ENCODE data around the gene ZNF653. TPM values are rescaled to one million over a fixed set of nuclear protein-coding genes. Genes with fewer than 3 reads are reported as not detected.
A peak's percentile ranks its signal among the peaks of the same experiment; 100 is the strongest.

ZNF653 gene
- polyA plus RNA-seq, 10 donors = 3.6 to 7.0 (median 5.9) TPM

- DNase-seq = no peak
These were observed 13.5 kb upstream of the ZNF653 start for GRCh38 chr19:11519138-11519537.

GRCh38 chr19:11513946-11514345, 8.3 kb upstream of the ZNF653 start:
- DNase-seq = no peak

- no peak for DNase-seq
These were observed 4.8 kb upstream of the ZNF653 start for GRCh38 chr19:11510444-11510843.

GRCh38 chr19:11507370-11508078, 1.9 kb upstream of the ZNF653 start:
- DNase-seq = no peak

GRCh38 chr19:11506967-11507366, 1.3 kb upstream of the ZNF653 start:
- no peak for DNase-seq

GRCh38 chr19:11506101-11506555, 489 bp upstream of the ZNF653 start:
- DNase-seq = no peak

- DNase-seq = peak; percentile 93 to 97 (median 95)
These were observed 571 bp downstream of the ZNF653 start for GRCh38 chr19:11505032-11505503.

GRCh38 chr19:11504502-11505031, 1.1 kb downstream of the ZNF653 start:
- DNase-seq = no peak

GRCh38 chr19:11499890-11500420, 5.7 kb downstream of the ZNF653 start:
- no peak for DNase-seq

- no peak for DNase-seq
These were observed 6.4 kb downstream of the ZNF653 start for GRCh38 chr19:11499220-11499726.

GRCh38 chr19:11496391-11497163, 9.1 kb downstream of the ZNF653 start:
- DNase-seq = peak in 2 of 3 donors; percentile 46 to 59

GRCh38 chr19:11495885-11496284, 9.8 kb downstream of the ZNF653 start:
- no peak for DNase-seq

GRCh38 chr19:11495481-11495880, 10.2 kb downstream of the ZNF653 start:
- DNase-seq = no peak

GRCh38 chr19:11494634-11495285, 10.9 kb downstream of the ZNF653 start:
- DNase-seq = no peak

GRCh38 chr19:11489378-11489777, 16.3 kb downstream of the ZNF653 start:
- DNase-seq = no peak

- DNase-seq = no peak
These were observed 18.8 kb downstream of the ZNF653 start for GRCh38 chr19:11486661-11487503.

GRCh38 chr19:11485245-11485837, 20.3 kb downstream of the ZNF653 start:
- DNase-seq = no peak

GRCh38 chr19:11483366-11484111, 22.1 kb downstream of the ZNF653 start:
- DNase-seq = no peak

GRCh38 chr19:11482384-11483050, 23.1 kb downstream of the ZNF653 start:
- DNase-seq = peak; percentile 57 to 88 (median 80)

Measured in muscle of back (tissue), 11 donors.